ENCODE measurements around the gene RTP1.

DNA sequence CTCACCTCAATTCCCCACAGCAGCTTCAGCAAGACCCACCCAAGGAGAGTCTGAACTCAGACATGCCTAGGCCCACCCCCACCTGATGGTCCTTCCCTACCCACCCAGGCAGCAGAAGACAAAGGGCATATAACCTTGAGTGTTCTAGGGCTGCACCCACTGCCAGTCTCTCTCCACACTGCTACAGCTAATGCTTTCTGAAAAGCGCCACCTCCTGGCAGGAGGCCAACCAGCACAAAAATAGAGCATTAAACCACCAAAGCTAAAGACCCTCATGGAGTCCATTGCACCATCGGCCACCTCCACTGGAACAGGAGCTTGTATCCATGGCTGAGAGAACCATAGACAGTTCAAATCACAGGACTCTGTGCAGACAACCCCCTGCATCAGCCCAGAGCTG lies 46.7 kb upstream of the RTP1 start:
- TF ChIP-seq, protein P1, sequence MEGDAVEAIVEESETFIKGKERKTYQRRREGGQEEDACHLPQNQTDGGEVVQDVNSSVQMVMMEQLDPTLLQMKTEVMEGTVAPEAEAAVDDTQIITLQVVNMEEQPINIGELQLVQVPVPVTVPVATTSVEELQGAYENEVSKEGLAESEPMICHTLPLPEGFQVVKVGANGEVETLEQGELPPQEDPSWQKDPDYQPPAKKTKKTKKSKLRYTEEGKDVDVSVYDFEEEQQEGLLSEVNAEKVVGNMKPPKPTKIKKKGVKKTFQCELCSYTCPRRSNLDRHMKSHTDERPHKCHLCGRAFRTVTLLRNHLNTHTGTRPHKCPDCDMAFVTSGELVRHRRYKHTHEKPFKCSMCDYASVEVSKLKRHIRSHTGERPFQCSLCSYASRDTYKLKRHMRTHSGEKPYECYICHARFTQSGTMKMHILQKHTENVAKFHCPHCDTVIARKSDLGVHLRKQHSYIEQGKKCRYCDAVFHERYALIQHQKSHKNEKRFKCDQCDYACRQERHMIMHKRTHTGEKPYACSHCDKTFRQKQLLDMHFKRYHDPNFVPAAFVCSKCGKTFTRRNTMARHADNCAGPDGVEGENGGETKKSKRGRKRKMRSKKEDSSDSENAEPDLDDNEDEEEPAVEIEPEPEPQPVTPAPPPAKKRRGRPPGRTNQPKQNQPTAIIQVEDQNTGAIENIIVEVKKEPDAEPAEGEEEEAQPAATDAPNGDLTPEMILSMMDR (IDR thresholded peaks at IDR 0.05) = no peak
- TF ChIP-seq POLR2A (IDR thresholded peaks at IDR 0.05) = no peak

Data from suprapubic skin (tissue), 3 donors.